Stimulated activated CD4-positive, alpha-beta T cell treated with anti-CD3 and anti-CD28 coated beads, Interleukin-2, amount 100 ng/mL, for 48 hours (primary cell): Measurements from ENCODE around the gene MCU.
"Not testable (repeated sequence)": the region's sequence is repeated elsewhere in the genome, so short reads cannot be mapped to it uniquely, and the experiment has no call there.

Experiments used
- DNase-seq, 2 donors: peaks; one replicate each; pipeline ENCODE4 v3.0.0-alpha.2; 2020

Gene MCU

DNA sequence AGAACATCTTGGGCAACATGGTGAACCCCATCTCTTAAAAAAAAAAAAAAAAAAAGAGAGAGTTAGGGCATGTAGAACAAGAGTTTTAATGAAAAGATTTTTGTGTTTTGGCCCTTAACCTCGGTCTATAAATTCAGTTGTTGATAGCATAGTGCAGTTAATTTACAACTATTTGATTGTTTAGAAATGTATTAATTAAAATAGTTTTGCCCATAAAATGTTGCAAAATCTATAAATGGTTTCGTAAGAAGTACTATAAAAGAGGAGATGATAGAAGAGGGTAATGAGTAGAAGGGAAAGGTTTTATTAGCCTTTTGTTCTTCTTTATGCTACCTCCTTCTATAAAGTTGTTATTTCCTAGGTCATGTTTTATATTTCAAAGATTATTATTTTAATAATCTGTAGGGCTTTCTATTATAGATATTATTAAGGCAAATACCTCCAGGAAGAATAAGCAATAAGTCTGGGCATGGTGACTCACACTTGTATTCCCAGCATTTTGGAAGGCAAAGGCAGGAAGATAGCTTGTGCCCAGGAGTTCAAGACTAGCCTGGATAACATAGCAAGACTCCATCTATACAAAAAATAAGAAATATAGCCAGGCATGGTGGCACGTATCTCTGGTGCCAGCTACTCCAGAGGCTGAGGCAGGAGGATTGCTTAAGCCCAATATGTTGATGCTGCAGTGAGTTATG, 73.3 kb downstream of the MCU start:
- DNase-seq, result no peak

DNA sequence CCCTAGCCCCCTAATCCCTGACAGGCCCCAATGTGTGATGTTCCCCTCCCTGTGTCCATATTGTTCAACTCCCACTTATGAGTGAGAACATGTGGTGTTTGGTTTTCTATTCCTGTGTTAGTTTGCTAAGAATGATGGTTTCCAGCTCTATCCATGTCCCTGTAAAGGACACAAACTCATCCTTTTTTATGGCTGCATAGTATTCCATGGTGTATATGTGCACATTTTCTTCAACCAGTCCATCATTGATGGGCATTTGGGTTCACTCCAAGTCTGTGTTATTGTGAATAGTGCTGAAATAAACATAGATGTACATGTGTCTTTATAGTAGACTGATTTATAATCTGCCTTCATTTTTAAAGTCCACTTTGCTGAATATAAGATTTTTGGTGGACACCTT, 79.3 kb downstream of the MCU start:
- not testable (repeated sequence) for DNase-seq

DNA sequence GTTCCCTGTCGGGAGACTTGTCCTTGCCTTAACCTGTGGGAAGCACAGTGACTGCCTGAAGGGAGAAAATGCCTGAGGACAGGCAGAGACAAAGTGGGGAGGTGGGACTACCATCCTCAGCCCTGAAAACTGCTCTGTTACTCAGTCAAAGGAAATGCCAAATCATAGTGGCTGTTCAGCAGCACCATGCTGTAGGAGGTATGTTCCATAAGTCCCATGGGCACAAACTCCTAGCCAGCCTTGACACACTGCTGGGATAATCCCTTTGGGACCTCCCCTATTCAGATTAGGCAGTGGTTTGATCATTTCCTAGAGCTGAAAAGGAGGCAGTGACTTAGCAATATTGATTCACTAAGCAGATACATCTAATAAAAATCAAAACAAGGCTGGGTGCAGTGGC, 80.1 kb downstream of the MCU start:
- no peak for DNase-seq

DNA sequence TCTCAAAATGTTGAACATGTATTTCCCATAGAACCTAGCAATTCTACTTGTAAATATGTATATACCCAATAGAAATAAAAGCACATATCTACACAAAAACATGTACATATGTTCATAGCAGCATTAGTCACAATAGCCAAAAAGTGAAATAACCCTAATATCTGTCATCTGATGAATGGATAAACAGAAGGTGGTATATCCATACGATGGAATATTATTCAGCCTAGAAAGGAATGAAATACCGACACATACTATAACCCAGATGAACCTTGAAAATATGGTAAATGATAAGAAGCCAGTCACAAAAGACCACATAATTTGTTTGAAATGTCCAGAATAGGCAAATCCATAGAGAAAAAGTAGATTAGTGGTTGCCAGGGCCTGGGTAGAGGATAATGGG, 87.9 kb downstream of the MCU start:
- no peak for DNase-seq

DNA sequence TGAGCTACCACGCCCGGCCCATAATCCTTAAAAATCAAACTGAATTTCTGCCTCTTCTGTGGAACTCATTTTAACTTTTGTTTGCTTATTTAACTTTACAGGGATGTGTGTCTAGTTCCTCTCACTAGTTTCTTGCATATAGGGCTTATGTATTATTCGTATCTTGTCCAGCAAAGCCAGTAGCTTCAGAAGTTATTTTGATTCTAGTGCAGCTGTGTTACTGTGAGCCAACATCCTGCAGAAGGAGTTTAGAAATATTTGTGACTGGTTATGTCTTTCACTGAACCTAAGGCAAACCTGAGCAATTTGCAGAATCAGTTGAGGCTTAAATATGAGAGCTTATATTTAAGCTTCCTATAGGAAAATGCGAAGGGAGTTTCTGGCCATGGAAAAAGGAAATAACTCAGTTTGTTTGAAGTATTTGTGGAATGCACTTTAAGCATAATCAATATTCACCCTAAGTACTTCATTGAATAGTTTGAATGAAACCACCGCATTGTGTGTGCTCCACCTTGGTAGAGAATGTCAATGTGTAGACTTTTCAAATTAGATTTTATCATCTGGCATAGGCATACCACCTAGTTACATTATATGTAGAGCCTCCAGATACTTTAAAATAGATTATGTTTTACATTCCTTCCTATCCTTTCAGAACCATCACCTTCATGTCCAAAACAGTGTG, 90.8 kb downstream of the MCU start:
- no peak for DNase-seq

DNA sequence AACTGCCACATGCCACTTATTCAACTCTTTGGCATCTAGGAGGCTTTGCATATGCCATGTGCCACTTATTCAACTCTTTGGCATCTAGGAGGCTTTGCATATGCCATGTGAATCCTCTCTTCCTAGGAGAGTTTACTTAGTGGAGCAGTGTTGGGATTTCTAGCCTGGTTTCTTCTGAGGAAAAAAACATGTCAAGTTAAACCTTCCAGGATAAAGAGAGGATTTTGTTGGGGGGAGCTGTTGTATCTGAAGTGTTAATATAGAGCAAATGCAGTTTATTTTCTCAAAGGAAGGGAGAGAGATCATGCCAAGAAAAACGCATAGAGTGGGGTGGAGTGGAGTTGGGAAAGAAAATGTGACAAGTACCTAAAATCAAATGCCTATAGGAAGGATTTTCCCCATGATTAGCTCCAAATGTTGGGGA, 91.5 kb downstream of the MCU start:
- no peak for DNase-seq

DNA sequence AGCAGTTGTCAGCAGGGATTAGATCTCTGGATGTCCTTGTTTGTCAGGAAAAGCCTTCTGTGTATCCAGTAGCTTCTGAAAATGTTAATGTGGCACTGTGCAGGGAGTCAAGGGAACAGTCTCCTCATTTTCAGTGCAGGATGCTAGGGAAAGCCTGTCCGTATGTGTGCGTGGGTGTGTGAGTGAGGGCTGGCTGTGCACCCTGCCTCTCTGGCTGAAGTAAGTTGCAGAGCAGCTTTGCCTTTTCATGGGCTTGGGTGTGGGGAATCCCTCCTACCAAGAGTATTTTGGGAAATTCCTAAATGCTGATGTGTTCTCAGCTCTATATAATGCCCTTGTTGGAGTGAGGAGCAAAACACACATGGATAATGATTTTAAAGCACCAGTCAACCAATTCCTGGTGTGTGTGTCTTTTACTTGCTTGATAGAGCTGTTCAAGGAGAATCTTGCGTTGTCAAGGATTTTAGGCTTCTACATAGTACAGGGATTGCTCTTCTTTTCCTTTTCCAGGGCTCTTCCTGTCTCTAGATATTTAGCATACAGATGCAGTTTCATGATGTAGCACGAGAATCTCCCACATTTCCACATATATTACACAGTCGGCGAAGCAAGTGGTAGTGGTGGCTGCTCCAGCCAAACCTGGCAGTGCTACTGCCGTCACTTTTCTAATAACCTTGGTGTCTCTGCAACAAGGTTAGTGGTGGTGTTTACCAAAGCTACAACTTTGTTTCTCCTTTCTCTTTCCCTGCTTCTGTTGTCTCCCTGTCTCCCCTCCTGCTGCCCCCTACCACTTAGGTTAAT, 92.8 kb downstream of the MCU start:
- no peak for DNase-seq

DNA sequence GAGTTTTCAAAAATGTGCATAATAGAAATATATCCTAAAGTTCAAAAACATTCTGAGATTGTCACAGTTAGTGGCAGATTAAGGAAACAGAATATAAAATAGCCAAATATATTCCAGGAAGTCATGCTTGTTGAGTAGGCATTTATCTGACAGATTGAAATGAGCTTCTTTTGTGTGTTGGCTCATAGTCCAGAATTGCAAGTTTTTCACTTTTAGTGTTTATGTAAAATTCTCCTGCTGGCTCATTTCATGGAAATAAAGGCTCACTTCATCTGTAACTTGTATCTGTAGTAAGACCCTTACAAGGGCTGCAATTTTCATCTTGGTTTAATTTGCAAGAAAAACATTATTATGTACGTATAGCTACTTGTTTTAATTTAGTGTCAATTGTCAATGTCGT, 93.5 kb downstream of the MCU start:
- no peak for DNase-seq

DNA sequence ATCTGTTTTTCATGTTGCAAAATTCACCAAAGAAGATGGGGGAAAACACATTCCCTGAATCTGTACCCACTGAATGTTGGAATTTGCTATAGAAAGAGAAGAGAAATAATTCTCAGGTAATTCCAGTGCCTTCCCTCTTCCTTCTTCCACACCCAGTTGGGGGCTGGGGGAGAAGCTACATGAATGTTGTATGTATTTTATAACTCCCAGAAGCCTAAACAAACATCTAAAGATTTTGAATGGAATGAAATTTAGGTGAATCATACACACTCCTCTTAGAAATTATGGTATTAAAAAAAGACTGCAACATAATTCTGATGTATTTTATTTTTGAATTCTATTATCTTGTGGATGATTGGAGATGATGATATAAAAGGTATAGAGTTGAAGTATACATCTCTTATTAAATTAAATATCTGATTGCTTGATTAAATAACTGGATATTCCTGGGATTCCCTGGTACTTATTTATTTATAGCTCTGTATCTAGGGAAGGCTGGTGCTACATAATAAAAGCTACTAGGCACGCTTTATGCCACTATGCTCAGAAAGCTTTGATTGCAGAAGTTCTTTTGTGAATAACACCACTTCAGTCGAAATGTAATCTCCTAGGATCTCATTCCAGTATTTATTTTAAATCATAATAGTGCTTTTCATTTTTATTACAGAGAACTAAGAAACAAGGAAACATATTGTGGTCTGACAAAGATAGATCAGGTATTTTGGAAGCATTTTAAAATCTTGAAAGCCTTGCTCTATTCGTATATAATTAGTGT, 98.5 kb downstream of the MCU start:
- DNase-seq, result no peak

DNA sequence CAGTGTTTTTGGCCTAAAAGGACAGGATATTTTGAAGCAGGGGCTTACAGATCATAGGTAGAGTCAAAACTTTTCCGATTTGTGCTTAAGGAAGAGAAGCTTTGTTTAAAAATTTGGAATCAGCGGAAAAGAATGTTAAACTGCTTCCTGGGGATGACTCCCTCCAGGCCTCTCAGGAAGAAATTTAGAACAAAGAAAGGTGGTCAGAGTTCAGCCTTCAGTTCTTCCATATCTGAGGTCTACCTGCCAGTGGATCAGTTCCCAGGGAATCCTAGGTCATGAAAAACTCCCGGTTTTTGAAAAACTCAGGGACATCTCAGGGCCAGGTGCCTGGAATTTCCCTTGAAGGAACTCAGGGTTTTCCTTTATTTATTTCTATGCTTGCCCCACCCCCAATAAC, 100.3 kb downstream of the MCU start:
- DNase-seq, result no peak

DNA sequence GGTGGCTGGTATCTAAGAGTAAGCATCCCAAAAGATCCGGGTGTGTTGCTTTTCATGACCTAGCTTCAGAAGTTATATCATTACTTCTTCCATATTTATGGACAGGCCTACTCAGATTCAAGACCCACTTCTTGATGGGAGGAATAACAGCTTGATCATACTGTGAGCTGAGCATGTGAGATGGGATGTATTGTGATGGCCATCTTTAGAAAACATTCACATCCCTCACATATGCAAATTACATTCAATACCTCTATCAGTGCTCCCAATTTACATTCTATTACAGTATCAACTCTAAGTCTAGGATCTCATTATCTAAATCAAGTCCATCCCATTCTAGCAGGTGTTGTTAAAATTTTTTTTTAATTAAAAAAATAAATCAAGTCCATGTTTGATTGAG, 101.8 kb downstream of the MCU start:
- no peak for DNase-seq

DNA sequence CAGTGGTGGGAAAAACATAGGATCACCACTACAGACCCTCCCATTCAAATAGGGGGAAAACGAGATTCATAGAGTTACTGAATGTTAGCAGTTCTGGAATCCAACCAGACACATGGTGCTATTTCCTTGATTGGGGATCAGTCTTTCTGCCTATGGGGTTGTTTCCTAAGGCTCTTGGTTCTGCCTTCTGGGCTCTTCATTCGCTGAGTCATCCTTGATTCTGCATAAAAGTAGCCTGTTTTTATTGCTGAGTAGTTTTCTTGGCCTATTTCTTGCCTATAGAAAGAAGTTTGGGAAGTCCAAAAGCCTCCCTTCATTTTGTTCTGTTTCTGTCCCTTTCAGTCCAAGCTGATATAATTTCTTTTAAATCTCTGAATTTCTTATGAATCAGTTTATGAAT, 102.3 kb downstream of the MCU start:
- DNase-seq, result no peak

DNA sequence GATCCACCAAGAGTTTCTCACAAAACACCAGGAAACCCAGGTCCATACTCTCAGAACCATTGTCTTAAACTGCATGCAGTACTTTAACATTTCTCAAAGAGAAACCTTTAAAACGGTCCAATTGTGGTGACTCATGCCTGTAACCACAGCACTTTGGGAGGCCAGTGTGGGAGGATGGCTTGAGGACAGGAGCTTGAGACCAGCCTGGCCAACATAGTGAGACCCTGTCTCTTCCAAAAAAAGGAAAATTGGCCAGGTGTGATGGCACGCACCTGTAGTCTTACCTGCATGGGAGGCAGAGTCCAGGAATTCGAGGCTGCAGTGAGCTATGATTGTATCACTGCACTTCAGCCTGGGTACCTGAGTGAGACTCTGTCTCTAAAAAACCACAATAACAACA, 104.1 kb downstream of the MCU start:
- DNase-seq, result no peak

DNA sequence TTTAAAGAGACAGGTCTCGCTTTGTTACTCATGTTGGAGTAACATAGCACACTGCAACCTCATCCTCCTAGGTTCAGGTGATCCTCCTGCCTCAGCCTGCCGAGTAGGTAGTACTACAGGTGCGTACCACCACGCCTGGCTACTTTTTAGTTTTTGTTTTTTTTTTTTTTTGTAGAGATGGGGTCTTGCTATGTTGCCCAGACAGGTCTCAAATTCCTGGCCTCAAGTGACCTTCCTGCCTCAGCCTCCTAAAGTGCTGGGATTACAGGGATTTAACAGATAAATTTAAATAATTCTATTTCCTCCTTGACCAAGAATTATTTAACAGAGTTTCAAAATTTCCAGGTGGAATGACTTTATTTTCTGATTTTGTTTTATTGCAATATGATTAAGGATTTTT, 104.6 kb downstream of the MCU start:
- DNase-seq, result no peak

DNA sequence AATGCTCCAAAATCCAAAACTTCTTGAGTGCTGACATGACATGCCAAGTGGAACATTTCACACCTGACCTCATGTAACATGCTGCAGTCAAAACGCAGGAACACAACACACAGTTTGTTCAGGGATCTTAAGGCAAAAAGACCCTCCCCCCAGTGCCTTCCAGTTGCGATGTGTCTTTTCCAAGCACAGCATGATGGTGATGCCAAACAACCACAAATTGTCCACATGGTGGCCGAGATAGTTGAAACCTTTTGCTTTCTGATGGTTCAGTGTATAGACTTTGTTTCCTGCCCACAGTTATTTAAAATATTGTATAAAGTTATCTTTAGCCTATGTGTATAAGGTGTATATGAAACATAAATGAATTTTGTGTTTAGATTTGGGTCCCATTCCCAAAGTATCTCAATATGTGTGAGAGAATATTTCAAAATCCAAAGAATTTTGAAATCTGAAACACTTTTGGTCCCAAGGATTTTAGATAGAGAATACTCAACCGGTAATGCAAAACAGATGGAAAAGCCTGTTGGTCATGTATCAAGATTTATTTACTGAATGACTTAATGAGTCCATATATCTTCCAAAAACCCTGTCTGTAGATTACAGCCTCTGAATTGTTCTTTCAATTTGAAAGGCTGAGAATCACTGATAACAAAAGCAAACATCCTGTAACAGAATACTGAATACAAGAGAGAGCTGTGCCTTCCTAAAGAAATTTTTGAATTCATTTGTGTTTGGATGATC, 108.2 kb downstream of the MCU start:
- DNase-seq, result no peak

DNA sequence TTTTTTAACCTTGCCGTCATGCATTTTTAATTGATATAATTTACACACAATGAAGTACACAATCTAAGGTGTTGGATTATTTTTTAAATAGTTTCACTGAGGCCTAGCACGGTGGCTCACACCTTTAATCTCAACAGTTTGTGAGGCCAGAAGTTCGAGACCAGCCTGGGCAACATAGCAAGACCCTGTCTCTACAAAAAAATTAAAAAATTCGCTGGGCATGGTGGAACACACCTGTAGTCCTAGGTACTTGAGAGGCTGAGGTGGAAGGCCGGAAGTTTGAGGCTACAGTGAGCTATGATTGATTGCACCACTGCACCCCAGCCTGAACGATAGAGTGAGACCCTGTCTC, 108.8 kb downstream of the MCU start:
- DNase-seq, result no peak

DNA sequence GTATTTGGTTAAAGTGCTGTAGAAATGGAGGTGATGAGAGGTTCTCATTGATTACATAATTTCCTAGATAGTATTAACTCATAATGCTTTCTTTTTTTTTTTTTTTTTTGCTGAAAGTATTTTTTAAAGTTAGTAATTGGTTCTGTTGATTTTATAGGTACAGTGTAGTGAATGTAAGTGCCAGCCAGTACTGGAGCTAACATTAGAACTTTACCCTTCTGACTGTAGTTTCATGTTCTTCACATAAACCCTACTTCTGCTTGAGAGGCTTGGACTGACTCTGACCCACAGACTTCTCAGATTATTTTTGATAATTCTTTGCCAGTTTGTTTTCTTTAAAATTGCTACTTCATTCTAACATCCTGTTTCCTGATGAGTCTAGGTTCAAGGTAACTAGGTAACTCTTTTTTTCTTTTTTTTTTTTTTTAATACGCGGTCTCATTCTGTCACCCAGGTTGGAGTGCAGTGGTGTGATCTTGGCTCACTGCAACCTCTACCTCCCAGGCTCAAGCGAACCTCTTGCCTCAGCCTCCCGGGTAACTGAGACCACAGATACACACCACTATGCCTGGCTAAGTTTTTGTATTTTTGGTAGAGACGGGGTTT, 109.4 kb downstream of the MCU start:
- no peak for DNase-seq

DNA sequence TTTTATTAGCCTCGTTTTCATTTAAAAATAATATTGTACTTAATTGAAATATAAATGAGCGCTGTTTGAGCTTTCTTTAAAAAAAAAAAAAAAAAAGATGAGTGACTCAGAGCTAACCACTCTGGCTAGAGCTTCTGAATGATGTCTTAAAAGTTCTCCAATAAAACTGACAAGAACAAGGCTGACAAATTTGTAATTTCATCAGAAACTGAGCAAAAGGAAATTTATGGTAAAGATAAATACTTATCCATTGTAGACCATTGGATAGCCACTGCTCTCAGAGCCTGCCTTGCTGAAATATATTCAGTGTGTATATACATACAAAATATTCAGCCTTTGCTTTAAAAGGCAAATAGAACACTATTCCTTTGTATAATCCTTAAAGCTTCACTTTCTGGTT, 110.4 kb downstream of the MCU start:
- no peak for DNase-seq

DNA sequence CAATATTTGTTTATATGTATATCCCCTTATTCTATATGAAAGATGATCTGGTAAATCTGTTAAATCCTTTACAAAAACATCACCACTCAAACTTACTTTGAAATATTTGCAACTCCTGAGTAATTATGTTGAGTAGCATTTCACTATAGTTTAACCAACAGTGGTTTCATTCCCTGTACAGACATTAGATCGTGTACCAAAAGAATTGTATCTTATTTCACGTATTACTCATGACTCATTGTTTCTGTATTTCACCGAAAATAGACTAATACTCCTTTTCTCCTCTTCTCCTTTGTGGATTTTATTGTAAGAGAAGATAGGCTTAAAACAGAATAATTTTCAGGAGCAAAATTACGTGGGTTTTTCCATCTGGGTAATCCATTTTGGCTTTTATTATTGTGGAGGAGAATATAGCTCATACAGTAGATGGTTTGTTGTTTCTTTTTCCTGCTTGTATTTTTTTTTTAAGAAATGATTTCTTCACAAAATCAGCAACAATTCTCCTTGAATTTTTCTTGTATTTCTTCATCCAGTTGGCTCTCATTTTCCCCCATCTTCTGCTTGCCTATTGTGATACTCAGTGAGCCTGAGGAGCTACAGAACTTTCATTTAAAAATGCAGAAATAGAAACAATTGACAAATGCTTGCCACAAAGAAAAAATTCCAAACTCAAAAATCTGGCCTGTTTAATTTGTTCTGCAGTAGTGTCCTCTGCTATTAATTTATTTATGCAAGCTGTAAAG, 111.0 kb downstream of the MCU start:
- DNase-seq, result no peak

DNA sequence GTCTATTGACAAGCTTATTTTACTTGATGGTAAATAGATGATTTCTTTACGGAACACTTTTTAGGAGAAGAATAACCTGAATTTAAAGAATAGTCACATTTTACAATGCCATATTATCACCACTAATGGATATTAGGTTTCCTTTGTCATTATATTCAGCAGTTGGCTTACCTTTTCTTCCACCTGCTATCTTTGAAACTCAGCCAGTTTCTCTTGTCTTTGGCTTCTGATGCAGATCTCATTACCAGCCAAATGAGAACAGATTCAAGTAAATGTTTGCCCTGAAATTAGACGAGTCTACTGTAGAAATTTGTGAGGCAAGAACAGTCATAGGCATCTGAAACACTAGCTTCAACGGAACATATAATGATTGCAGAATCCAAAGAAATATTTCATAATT, 116.1 kb downstream of the MCU start:
- DNase-seq, result no peak

DNA sequence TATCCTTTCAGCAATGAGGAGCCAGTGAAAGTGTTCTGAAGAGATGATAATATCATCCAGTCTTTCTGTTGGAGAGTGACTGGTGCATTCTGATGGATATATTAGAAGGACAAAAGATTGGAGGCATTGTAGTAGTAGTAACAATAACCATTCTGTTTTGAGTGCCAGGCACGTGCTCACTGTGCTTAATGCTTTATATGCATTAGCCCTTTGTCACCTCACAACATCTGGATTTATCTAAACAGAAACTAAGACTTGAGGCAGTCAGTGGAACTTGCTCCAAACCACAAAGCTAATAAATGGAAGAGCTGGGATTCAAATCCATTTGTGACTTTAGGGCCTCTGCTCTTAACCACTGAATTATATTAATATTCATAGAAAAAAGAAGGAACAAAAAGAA, 117.1 kb downstream of the MCU start:
- DNase-seq, result no peak

DNA sequence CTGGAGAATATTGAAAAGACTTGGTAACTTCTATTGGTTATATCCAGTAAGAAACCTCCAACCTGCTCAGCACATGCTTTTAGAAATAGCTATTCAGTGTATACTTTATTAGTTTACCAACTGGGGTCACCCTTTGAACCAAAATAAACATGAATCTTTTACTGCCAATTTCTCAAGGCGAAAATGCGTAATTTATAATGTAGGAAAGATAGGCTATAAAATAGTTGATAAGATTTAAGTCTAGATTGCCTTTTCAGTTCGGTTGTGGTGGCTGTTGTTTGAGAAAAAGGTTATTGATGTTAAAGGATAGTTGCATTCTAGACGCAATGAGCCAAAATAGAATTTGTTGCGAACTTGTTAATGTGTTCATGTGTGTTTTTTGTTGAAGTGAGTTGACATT, 119.0 kb downstream of the MCU start:
- DNase-seq, result no peak
